ENCODE measurements around the gene TIMM21. TPM values are rescaled to one million over a fixed set of nuclear protein-coding genes. Genes with fewer than 3 reads are reported as not detected.

Gene TIMM21, protein sequence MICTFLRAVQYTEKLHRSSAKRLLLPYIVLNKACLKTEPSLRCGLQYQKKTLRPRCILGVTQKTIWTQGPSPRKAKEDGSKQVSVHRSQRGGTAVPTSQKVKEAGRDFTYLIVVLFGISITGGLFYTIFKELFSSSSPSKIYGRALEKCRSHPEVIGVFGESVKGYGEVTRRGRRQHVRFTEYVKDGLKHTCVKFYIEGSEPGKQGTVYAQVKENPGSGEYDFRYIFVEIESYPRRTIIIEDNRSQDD
- total RNA-seq: 29.6 and 44.9 TPM in 2 replicates
- 33.8 TPM for polyA plus RNA-seq (2012)

DNA sequence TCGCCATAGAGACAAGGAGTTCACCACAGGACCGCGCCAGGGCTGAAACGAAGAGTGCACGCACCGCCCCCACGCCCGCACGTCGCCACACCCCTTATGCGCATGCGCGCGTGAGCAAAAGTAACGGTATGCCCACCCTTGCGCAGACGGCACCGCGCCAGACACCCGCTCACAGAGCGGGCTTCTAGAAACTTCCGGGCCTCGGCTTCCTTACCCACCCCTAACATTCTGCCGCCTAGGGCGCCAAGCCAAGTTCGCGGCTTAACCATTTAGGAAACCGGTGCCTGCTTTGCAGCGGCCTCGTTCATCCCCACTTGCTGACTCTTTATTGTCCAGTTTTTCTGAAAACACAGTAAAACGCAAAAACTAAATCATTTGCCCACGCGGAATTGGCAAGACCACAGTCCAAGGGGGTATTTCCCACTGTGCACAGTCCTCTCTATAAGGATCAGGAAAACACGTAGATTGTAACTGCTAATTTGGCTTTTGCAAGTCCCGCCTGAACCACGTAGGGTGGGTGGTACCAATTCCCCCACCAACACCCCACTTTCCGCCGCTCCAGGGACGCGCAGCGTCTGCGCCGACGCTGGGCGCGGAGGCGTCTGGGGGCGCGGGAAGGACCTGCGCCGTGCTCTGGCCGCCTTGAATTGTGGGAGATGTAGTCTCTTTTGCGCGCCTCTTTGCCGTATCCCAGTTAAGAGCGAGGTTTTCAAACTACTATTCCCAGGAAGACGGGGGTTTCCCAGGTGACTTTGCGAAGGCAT, at the start of gene TIMM21, which contains the start of gene FBXO15:
TSS of gene TIMM21 (plus strand) at position 745 of the 764 bp plus-strand sequence. CDS start 286 bp downstream, outside the sequence.
TSS of gene FBXO15 (minus strand) at position 56 of the 764 bp plus-strand sequence. CDS start at position 7, 49 bp downstream.
- DNase-seq (ENCODE audit: low read depth): peak; percentile 98

DNA sequence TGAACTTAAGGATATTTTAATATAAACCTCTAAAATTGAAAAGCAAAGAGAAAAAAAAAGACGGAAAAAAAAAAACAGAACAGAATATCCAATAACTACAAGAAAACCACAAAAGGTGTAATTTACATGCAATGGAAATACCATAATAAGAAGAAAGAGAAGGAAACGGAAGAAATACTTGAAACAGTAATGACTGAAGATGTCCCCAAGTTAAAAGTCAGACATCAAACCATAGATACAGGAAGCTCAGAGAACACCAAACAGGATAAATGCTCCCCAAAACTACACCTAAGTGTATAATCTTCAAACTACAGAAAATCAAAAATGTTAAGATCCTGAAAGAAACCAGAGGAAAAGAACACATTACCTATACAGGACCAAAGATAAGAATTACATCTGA, 39.9 kb upstream of the TIMM21 start:
- no peak for DNase-seq (ENCODE audit: low read depth)

DNA sequence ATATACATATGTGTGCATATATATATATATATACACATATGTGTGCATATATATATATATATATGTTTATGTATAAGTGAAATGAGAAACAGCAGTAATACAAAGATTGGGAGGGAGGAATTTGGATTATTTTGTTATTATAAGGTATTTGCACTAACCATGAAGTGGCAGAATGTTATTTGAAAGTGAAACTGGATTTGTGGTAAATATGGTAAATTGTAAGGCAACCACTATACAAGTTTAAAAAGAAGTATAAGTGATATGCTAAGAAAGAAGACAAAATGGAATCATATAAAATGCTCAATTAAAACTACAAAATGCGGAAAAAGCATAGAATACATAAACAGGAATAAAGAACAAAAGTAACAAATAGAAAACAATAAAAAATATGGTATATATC, 38.2 kb upstream of the TIMM21 start:
- no peak for DNase-seq (ENCODE audit: low read depth)

DNA sequence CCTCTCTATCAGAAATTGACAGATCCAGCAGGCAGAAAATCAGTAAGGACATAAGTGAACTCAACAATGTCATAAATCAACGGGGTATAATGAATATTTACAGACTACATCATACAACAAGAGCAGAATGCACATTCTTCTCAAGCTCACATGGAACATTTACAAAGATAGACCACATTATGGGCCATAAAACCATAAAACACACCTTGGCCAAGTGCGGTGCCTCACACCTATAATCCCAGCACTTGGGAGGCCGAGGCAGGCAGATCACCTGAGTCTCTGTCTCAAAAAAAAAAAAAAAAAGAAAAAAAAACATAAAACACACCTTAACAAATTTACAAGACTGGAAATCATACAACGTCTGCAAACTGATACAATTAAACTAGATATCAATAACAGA, 37.3 kb upstream of the TIMM21 start:
- no peak for DNase-seq (ENCODE audit: low read depth)

DNA sequence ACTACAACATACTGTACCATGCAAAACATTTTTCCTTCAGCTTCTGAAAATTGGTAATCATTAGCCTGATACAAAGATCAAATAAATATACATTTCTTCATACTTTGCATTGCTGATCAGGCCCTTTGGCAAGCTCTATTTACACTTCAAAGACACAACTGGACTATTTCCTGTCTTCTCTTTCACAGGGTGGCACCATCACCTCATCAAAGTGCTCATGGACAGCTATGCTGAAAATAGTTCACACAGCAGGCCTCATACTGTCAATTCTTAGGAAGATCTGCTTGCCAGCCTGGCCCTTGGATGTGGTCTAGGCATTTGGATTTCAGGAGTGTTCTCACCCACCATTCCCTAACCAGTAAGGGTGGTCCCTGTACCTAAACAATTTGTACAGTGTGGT, 34.6 kb upstream of the TIMM21 start:
- no peak for DNase-seq (ENCODE audit: low read depth)

DNA sequence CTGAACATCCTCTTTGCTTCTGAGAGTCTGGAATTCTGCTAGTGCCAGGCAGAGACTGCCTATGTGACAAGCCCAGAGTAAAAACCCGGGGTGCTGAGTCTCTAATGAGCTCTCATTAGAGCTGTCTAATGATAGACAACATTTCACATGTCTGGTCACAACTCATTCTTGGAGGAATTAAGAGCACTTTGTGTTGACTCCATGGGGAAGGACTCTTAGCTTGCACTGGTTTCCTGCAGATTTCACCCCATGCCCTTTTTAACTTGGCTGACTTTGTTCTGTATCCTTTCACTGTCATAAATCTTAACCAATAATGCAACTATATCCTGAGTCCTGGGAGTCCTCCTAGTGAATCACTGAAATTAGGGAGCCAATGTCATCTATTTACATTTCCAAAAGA, 34.2 kb upstream of the TIMM21 start:
- no peak for DNase-seq (ENCODE audit: low read depth)

DNA sequence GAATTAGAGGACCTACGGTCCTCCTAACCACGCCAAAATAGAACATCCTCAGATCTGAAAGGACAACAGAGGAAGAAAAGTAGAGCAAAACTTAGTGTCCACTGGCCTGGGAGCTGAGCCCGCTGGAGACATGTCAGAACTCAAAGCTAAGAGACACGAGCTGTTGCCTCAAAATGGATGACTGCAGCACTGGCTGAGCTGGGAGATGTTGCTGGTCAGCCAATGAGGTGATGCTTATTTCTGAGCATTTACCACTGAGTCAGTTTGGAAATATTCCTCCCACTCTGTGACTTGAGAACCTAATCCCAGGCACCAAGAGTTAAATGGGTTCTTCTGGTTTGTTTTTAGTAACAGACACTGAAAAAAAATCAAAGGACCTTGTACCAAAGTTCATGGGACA, 33.3 kb upstream of the TIMM21 start:
- peak; percentile 23 for DNase-seq (ENCODE audit: low read depth)

DNA sequence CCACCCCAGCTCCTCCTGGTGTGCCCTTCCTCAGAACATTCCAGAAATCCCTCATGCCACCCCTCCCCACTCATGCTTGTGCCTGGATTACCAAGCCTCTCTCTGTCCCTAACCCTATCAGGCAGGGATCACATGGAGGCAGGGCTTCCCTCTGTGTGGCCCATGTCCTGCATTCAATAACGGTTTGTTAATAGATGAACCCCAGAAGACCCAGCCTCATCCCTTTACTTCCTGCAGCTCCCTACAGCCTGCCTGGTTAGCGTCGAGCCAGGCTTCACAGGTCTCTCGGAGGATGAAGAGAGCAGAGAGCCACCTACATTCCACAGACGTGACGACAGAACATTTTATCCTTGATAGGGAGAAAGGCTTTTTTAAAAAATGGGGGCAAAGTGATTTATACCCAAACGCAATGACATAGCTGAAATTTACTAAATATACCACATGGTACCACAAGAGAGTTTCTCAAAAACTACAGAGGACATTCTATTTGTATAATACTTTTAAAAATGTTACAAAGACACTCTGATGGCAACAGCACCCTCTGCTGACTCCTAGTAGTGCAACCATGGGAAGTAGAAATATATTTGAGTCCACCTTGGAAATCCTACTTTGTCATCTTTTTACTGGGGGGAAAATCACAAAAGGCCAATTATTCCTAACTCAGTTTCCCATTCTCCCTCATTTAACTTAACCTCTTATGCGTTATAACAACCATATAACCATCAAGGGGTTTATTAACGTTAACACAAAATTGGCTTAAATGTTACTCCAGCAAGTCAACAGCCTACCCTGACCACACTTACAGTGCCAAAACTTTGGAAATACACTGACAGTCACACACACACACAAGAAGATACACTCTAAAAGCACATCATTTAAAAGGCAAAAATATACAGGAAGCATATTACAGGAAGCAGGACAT, 31.4 kb upstream of the TIMM21 start:
- DNase-seq (ENCODE audit: low read depth): peak; percentile 28

DNA sequence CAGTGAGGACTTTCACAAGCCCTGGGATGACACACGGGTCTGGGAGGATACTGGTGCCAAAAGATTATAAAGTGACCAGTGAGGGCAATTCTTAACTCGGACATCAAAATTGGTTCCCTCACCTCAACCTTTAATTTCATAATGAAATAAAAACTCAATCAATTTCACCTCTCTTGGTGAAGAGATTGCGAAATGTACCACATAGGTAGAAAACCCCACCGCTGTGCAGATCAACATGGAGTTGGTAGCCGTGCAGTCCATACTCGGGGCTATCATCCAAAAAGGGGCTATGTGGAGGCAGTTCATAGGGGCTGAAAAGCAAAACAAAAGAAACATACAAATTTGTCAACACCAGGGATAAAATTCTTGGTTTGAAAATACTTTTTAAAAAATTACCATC, 25.1 kb upstream of the TIMM21 start:
- DNase-seq (ENCODE audit: low read depth): no peak

DNA sequence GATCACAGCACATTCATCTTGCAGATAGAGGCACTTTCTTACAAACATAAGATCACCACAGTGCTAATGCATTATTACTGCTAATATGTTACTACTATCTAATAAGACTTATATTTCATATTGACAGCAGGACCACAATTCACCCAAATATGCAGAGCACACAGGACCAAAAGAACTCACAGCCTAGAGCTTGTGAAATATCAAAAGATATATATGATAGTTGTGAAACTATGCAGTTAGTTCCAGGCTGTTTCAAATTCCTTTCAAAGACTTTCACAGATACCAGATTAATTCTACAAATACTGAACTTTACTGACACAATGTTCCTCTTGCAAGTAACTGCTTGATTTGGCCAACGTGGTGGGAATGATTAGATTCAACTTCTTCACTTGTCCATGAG, 23.7 kb upstream of the TIMM21 start:
- DNase-seq (ENCODE audit: low read depth): no peak

DNA sequence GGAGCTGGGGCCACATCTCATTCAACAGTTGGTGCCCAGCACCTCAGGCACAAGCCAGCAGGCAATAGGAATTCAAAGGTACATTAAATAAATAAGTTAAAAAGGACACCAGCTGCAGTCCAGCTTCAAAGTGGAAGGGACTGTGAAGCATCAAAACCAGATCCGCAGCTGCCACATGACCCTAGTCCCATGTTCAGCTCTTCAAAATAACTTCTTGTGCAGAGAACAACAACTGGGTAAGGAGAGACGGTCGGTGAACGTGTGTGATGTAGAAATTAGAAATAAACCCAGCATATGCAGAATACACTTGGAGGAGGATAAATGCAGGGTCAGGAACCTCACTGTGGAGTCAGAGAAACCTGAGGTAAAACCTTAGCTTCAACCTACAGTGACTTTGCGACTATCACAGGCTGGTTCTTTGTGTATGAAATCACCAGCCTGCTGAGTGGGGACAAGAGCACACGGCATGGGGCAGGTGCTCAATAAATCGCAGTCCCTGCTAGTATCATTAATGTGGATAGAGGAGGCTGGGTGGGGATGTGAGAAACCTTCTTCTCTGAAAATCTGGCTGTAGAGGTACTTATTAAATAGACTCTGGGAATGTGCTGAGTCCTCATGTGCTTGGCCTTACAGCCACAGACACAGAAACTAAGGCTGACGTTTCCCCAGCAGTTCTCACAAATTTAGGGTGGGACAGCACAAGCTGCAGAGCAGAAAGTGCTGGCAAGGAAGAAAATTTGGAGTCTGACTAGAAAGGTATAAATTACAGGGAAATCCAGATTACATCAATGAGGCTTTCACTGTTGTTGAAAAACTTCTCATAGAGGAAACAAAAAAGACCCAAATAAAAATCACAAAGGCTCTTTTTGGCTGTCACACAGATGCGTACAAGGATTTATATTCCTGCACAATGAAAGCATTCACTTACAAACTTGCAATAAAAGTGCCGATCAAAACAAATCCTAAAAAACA, 21.4 kb upstream of the TIMM21 start:
- DNase-seq (ENCODE audit: low read depth): no peak

DNA sequence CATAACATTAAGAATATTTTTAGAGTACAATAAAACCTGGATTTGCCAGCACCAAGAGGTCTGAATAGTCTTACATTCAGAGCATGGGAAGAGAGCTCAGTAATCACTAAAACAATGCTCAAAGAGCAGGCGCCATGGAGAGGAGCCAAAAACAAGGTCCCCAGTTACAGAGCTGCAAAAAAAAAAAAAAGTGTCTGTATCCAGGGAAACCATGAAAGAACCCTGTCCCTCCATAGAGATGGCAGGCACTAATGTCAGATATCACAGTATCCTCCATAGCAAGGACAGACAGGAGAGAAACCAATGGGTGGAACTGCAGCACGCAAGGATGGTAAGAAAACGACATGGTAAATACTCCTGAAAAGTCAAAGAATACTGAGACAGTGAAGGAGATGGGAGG, 20.2 kb upstream of the TIMM21 start:
- no peak for DNase-seq (ENCODE audit: low read depth)

DNA sequence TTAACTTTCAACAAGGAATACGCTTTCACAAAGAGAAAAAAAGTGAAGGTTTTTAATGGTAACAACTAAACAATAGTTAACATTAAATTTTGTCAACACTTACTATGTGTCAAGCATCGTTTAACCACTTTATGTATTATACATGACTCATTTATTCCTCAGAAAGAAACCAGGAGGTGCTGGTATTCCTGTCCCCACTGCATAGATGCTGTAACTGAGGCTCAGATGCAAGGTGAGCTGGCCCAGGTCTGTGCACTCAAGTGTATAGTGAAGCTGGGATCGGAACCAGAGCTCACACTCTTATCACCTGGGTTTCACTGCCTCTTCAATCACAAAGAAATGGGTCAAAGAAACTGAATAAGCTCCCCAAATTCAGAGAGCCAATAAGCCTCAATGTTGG, 17.2 kb upstream of the TIMM21 start:
- no peak for DNase-seq (ENCODE audit: low read depth)

DNA sequence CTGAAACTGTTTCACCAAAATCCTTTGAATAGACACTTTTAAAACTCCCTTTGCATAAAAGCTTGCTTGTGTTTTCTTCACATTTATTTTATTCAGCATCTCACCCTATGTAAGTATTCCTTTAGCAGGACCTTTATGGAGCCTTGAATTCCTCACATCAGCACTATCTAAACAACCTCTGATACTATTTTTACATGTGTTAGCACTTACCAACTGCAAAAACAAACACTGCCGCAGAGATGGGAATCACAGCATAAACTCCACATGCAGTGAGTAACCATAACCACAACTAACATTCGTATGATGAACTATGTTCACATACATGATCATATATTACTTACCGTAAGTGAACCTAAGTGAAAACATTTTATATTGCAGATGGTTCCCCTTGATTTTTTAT, 16.1 kb upstream of the TIMM21 start:
- DNase-seq (ENCODE audit: low read depth): no peak

DNA sequence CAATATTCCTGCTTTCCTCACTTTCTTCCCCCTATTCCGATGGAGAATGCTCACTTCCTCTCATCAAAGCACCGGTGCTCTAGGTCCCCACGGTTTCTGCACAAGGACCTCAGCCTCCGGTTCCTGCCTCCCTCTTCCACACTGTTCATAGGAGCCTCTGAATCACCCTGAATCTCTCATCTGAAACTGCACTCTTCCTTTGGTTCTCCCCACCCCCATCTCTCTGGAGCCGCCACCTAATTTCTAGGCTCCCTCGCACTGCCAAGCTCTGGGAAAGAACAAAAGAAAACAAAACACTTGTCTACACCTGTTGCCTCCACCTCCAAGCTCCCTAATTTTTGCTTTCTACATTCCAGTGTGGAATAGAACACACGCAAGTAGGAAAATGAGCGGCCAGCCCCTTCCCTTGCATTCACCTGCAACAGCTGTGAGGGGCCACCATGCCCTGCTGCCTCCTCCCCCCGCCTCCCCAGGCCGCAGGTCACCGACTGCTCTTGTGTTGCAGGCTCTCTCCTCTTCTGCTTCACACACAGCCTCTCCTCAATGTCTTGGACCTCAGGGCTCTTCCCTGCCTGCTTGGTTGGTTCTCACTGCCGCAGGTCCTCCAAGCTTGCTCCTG, 10.3 kb upstream of the TIMM21 start:
- no peak for DNase-seq (ENCODE audit: low read depth)

DNA sequence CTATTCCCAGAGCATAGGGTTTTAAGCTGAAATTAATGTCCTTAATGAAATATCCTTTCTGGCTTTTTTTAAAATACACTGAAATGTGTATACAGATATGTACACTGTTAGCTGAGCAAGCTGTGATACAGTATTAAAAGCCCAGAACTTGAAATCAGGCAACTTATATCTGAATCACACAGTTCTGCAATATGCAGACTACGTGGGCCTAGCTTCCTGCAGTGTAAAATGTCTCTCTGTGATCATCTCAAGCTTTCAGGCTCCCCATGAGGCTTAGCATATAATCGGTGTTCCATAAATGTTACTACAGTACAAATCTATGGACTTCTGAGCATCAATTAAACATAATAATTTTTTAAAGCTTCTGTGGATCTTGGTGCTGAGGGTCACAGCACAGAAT, 8.9 kb upstream of the TIMM21 start:
- no peak for DNase-seq (ENCODE audit: low read depth)

DNA sequence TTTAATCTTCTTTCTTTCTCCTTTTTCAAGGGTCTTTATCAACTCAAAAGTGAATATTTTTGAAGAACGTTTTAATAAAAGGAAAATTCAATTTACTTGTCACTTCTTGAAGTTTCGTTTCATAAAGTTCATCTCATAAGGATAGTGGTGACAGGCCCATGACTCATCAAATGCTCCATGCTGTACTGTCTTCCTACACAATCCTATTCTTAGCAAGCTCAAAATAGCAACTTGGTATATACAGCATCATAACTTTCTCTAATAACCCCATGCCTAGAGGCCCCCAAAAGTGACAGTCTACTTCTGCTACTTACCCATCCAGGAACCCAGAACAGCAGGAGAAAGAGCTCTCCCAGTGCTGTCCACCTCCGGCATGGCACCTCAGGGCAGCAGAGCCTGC, 8.4 kb upstream of the TIMM21 start:
- no peak for DNase-seq (ENCODE audit: low read depth)

DNA sequence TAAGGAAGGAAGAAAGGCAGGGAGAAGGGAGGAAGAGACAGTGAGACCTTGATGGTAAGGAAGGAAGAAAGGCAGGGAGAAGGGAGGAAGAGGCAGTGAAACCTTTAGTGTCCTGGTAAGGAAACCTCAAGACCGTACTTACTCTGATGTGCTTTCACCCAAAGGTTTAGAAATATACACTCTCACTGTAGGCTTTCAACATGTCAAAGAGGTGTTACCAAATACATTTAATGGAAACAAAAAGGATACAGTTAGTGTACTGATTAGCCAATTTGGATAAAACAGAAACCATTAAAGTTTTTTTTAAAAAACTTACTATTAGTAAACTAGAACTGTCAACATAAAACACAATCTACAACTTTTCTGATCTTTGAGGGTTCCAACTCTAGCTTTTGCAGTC, 7.7 kb upstream of the TIMM21 start:
- DNase-seq (ENCODE audit: low read depth): no peak

DNA sequence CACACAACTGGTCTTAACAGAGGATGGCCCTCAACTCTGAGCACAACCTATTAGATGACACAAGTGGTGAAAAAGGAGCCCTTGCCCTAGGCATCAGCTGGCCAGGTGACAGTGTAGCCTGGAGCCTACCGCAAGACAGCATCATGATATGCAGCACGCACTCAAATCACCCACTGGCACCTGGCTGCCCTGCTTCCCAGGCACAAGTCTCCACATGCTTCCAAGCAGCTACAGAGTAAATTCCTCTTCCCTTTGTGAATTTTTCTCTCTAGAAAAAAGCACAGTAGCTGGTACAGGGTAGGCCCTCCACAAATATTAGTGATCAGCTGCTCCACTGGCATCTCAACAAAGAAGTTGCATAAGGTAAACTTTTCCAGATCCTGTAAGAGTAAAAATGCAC, 6.7 kb upstream of the TIMM21 start:
- DNase-seq (ENCODE audit: low read depth): no peak

DNA sequence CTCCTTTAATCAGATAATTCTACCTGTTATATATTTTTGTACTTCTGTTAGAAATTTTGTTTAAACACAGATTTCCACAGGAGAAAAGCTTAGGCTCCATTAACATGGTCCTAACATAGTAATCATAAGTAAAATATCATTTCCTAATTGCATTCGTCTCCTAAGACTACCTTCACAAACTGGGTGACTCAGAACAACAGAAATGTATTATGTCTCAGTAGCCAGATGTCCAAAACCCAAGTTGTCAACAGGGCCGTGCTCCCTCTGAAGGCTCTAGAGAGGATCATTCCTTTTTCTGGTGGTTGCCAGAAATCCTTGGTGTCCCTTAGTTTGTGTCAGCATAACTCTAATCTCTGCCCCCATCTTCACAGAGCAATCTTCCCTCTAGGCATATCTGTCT, 6.1 kb upstream of the TIMM21 start:
- DNase-seq (ENCODE audit: low read depth): no peak
